Measurements from ENCODE around the gene FBN1.

GRCh38 chr15:48571510-48571909 is 74.0 kb downstream of the FBN1 start:
- TF ChIP-seq EZH2 (IDR thresholded peaks at IDR 0.05) (no peak), POLR2AphosphoS5 (IDR thresholded peaks at IDR 0.05; ENCODE audit: borderline replicate concordance, low read depth, low read length) (no peak), FOXP2 (optimal IDR thresholded peaks at IDR 0.05; ENCODE audit: control extremely low read depth, extremely low read length, insufficient read depth) (no peak)
